SK-N-SH (cell line): ENCODE data around the gene TOX2.

Experiments used
- CTCF ChIP-seq: fragments of 200-600 bp; sonication (generic); IDR thresholded peaks from 2 replicates; pipeline ENCODE4 v1.6.1; 2017; ENCODE audit warnings: antibody characterized with exemption, mild to moderate bottlenecking, moderate library complexity
- PBX3 ChIP-seq: IDR thresholded peaks from 2 replicates; pipeline ENCODE4; 2012
- RCOR1 ChIP-seq: fragments of 150-350 bp; IDR thresholded peaks from 2 replicates; pipeline ENCODE4 v1.6.1; 2017; ENCODE audit warnings: antibody characterized with exemption, low read length
- SMC3 ChIP-seq: IDR thresholded peaks from 2 replicates; pipeline ENCODE4 v1.6.1; 2012; ENCODE audit warnings: low read depth, low read length, improper control_type of control experiment
- TEAD4 ChIP-seq: IDR thresholded peaks from 2 replicates; pipeline ENCODE4 v1.4.0; 2012; ENCODE audit warnings: mild to moderate bottlenecking, borderline replicate concordance; ENCODE audit not compliant: insufficient read depth
- YY1 ChIP-seq: IDR thresholded peaks from 2 replicates; pipeline ENCODE4 v1.4.0; 2012; ENCODE audit warnings: low read depth, mild to moderate bottlenecking

GRCh38 chr20:44081888-44082287 is 167.2 kb downstream of the TOX2 start:
- TF ChIP-seq CTCF (no peak), SMC3 (no peak), RCOR1 (no peak), YY1 (no peak), PBX3 (no peak), TEAD4 (no peak)
